GM12801 (cell line): ENCODE results near the gene MRPL19.

Experiments used
- TF ChIP-seq, protein P1 (sequence below): IDR thresholded peaks from one replicate; pipeline ENCODE4 v1.5.1; 2011; ENCODE audit warnings: control low read depth; ENCODE audit not compliant: insufficient read length; ENCODE audit errors: extremely low read depth

The MRPL19 gene

GRCh38 chr2:75619956-75620740, 26.4 kb upstream of the MRPL19 start:
- TF ChIP-seq, protein P1, sequence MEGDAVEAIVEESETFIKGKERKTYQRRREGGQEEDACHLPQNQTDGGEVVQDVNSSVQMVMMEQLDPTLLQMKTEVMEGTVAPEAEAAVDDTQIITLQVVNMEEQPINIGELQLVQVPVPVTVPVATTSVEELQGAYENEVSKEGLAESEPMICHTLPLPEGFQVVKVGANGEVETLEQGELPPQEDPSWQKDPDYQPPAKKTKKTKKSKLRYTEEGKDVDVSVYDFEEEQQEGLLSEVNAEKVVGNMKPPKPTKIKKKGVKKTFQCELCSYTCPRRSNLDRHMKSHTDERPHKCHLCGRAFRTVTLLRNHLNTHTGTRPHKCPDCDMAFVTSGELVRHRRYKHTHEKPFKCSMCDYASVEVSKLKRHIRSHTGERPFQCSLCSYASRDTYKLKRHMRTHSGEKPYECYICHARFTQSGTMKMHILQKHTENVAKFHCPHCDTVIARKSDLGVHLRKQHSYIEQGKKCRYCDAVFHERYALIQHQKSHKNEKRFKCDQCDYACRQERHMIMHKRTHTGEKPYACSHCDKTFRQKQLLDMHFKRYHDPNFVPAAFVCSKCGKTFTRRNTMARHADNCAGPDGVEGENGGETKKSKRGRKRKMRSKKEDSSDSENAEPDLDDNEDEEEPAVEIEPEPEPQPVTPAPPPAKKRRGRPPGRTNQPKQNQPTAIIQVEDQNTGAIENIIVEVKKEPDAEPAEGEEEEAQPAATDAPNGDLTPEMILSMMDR: no peak

DNA sequence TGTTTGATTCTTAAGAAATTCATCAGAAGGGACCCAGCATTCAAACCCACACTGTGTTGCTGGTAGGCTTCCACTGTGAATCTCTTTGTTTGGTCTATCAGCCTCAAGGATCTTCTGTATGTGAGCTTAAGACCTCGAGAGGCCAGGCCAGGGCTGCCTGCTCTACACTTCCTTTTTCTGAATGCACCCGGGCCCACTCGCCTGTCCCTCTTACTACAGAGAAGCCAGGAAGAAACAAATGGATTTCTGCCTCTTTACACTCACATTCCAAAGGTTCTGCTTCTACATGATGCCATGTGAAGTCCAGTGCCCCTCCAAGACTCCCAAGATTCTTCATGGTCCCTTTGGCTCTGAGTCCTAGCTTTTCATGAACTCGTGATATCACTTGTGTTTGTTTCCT, 25.4 kb upstream of the MRPL19 start:
- TF ChIP-seq, protein P1: no peak

DNA sequence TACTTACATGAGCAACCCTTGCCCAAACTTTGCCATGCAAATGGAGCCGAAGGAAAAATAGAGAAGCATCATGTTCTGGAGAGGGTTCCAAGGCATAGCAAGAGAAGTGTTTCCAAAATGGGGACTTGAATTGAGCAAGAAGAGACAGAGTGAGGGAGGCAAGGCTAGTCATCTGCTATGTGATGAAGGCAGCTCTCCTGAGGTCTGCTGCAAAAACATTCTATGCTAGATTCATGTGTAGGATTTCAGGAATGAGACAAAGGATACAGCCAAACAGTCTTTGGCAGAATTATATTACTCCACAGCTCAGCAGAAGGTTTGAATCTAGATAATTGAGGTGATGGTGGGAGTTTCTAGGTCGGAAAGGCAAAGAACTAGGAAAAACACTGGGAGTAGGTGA, 24.1 kb upstream of the MRPL19 start:
- TF ChIP-seq, protein P1: no peak

- TF ChIP-seq, protein P1: no peak
These were observed 23.7 kb upstream of the MRPL19 start for GRCh38 chr2:75622929-75623328.

DNA sequence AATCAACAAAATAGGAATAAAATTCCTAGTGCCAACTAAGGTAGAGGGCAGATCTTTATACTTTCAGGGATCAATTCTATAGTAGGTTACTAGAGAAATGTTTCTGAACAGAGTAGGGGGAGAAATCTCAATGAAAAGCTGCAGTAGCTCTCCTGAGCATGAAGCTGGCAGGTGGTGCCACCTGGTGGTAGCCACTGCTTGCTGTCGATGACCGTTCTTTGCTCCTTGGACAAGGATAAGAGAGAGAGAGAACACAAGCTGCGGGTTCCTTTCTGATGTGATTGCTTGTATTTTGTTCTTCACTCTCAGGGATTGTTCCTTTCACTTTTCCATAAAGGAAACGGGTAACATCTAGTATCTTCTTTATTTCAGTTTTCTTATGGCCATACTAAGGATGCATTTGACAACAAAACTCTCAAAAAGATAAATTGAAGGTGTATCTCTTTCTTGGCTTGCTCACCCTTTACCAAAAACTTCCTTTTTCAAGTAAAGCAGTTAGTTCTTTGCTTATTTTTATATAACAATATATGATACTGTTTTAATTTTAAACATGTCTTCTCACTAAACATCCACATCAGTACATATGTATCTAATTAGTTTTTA, 18.6 kb upstream of the MRPL19 start:
- TF ChIP-seq, protein P1: peak; percentile 52

GRCh38 chr2:75632091-75632701, 14.4 kb upstream of the MRPL19 start:
- TF ChIP-seq, protein P1: no peak

DNA sequence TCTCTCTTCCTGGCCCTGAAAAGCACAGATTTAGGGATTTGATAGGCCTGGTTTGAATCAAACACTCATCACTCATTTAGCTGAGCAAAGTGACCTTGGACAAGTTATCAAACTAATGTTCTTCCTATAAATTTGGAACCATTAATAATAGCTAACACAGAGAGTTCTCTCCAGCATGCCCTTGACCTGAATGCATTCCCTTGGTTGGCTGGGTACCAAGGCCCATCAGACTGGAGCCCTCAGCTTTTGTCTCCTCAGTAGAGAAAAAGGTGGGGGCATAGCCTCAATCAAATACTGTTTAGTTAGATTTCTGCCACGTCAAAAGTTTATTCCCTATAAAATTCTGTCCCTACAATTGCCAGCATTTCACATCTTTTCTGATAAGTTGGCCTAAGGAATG, 13.8 kb upstream of the MRPL19 start:
- TF ChIP-seq, protein P1: no peak
